ENCODE results near the gene NT5C1B.
A peak's percentile ranks its signal among the peaks of the same experiment; 100 is the strongest.

The NT5C1B gene

DNA sequence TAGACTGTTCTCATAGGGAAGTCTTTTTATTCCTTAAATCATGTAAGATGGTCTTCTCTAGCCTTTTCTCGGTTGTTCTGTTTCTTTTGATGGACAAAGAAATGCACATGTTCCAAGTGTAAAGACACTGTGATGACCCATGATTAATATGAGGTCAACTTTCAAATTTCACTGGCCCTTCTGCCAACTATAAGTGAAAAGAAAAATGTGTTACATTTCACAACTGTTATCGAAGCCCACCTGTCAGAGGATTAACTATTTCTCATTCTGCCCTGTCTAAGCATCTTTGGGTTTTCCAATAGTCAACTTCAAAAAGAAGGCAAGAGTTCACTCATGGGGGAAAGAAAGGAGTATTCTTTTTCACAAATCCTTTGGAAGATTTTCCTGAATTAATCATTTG is 32.2 kb downstream of the NT5C1B start:
- no peak for DNase-seq (ENCODE audit: low read depth)
- no peak overlapping the region for H3K4me3 ChIP-seq (replicated peaks; ENCODE audit: low read depth, low read length)
- TF ChIP-seq, protein P1, sequence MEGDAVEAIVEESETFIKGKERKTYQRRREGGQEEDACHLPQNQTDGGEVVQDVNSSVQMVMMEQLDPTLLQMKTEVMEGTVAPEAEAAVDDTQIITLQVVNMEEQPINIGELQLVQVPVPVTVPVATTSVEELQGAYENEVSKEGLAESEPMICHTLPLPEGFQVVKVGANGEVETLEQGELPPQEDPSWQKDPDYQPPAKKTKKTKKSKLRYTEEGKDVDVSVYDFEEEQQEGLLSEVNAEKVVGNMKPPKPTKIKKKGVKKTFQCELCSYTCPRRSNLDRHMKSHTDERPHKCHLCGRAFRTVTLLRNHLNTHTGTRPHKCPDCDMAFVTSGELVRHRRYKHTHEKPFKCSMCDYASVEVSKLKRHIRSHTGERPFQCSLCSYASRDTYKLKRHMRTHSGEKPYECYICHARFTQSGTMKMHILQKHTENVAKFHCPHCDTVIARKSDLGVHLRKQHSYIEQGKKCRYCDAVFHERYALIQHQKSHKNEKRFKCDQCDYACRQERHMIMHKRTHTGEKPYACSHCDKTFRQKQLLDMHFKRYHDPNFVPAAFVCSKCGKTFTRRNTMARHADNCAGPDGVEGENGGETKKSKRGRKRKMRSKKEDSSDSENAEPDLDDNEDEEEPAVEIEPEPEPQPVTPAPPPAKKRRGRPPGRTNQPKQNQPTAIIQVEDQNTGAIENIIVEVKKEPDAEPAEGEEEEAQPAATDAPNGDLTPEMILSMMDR (IDR thresholded peaks at IDR 0.05; ENCODE audit: low read length, missing control alignments) = no peak

DNA sequence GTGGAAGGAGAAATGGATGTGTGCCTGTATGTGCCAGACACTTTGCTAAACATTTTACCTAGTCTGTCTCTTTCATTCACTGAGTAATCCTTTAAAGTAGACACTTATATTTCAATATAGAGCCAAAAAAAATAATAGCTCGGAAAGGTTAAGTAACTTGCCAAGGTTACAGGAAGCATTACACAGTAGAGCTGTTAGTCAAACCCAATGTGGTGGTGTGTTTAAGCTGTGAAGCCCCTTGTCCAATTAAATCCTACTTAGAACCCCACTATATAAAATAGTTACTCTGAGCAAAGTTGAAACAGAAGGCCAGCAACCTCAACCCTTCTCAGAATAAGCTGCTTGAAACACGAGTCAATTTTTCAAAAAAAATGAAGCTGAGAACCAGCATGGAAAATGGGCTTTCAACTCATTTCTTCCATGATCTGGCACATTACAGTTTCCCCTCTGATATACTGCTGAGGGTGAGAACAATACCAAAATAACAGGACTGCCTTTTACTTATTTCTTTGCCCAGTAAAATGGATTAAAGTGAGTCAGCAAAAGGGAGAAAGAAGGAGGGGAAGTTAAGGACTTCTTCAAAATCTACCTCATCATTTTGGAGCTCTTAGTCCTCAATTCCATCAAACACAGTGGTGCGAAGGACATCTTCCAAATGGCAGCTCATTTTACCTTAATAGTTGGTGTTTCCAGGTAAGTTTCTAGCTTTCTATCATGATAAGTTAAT is 36.9 kb downstream of the NT5C1B start:
- TF ChIP-seq, protein P1 (IDR thresholded peaks at IDR 0.05; ENCODE audit: low read length, missing control alignments) = no peak
- peak; percentile 36 for DNase-seq (ENCODE audit: low read depth)
- H3K4me3 ChIP-seq (replicated peaks; ENCODE audit: low read depth, low read length) = no peak overlapping the region

DNA sequence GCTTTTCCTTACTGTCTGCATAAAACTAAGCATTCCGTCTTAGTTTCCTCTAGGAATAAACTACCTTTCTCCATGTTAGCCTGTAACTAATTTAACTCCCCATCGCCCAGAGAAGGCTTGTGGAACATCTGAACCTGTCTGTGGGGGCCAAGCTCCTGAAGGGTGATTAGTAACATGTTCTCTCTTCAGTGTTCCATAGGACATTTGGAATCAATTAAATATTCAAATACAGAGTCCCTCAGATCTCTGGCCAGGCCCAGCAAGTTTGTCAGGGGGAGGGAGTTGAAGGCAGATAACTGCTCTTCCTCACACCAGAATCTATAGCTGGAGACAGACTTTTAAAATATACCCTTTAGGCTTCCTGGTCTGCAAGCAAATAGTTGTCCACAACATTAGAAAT is 37.7 kb downstream of the NT5C1B start:
- TF ChIP-seq, protein P1 (IDR thresholded peaks at IDR 0.05; ENCODE audit: low read length, missing control alignments) = no peak
- DNase-seq (ENCODE audit: low read depth) = no peak
- H3K4me3 ChIP-seq (replicated peaks; ENCODE audit: low read depth, low read length) = no peak overlapping the region

DNA sequence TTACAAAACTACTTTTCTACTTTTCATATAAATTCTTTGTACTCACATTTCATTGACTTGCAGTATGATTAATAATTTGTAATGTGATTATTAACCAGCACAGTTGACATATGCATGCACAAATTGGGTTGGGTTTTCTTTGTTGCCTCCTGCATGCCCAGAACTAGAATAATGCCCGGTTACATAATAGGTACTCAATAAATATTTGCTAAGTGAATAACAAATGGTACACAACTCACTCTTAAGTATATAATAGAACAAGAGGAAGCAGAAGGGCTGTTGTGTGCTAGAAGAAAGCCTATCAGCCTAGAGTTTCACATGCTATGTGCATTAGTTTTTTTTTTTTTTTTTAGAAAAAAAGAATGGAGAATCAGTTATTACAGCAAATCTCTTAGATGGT is 38.2 kb downstream of the NT5C1B start:
- no peak overlapping the region for H3K4me3 ChIP-seq (replicated peaks; ENCODE audit: low read depth, low read length)
- TF ChIP-seq, protein P1 (IDR thresholded peaks at IDR 0.05; ENCODE audit: low read length, missing control alignments) = no peak
- DNase-seq (ENCODE audit: low read depth) = no peak

DNA sequence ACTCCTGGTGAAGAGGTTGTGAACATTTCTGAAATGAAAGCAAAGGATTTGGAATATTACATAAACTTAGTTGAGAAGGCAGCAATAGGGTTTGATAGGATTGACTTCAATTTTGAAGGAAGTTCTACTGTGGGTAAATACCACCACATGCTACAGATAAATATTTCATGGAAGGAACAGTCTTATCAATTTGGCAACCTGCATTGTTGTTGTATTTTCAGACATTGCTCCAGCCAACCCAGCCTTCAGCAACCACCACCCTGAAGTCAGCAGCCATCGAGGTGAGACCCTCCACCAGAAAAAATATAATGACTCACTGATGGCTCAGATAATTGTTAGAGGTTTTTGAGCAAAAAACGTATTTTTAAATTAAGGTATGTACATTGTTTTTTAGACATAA is 38.9 kb downstream of the NT5C1B start:
- TF ChIP-seq, protein P1 (IDR thresholded peaks at IDR 0.05; ENCODE audit: low read length, missing control alignments) = no peak

DNA sequence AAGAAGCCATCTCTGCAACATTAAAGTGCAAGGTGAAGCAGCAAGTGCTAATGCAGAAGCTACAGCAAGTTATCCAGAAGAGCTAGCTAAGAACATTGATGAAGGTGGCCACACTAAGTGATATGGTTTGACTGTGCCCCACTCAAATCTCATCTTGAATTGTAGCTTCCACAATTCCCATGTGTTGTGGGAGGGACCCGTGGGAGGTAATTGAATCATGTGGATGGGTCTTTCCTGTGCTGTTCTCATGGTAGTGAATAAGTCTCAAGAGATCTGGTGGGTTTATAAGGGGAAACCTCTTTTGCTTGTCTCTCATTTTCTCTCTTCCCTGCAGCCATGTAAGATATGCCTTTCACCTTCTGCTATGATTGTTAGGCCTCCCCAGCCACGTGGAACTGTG is 40.3 kb downstream of the NT5C1B start:
- H3K4me3 ChIP-seq (replicated peaks; ENCODE audit: low read depth, low read length) = no peak overlapping the region
- no peak for DNase-seq (ENCODE audit: low read depth)
- TF ChIP-seq, protein P1 (IDR thresholded peaks at IDR 0.05; ENCODE audit: low read length, missing control alignments) = no peak

More for the DNA sequence above, 38.9 kb downstream of the NT5C1B start:
- no peak overlapping the region for H3K4me3 ChIP-seq (replicated peaks; ENCODE audit: low read depth, low read length)
- DNase-seq (ENCODE audit: low read depth) = no peak

DNA sequence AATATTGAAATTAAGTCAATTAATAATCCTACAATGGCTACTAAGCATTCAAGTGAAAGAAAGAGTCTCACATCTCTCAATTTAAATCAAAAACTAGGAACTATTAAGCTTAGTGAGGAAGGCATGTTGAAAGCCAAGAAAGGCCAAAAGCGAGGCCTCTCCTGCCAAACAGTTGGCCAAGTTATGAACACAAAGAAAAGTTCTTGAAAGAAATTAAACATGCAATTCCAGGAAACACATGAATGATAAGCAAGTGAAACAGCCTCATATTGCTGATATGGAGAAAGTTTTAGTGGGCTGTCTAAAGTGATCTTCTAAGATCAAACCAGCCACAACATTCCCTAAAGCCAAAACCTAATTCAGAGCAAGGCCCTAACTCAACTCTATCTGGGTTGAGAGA is 40.7 kb downstream of the NT5C1B start:
- H3K4me3 ChIP-seq (replicated peaks; ENCODE audit: low read depth, low read length) = no peak overlapping the region
- TF ChIP-seq, protein P1 (IDR thresholded peaks at IDR 0.05; ENCODE audit: low read length, missing control alignments) = no peak
- DNase-seq (ENCODE audit: low read depth) = peak; percentile 31
